ENCODE data around the gene IGHMBP2.
"Not testable (repeated sequence)": the region's sequence is repeated elsewhere in the genome, so short reads cannot be mapped to it uniquely, and the experiment has no call there.

Gene IGHMBP2

DNA sequence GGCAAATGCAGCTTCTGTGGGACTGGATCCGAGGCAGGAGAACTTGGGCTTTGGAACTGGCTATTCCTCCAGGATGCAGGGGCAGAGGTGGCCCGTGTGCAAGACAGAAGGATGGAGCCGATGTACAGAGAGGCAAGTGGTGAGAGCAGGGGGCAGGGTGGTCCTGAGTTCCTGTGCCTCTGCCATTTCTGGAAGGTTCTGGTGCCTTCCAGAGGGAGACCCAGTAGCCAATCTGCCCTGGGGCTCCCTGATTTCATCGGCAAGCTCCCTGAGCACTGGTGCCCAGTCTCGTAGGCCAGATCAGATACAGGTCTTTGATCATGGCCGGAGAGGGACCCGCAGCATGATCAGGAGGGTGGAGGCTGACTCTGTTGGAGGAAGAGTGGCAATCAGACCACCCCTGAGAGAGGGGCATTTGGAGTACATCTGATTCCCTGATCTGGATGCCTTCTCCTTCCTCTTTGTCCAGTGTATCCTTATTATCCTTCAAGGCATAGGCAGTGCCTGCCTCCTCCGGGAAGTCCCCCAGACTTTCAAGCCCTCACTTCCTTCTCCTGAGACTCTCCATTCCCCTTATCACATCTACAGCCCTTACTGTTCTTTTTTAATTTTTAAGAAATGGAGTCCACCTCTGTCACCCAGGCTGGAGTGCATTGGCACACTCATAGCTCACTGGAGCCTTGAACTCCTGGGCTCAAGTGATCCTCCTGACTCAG, 67.4 kb downstream of the IGHMBP2 start:
- H3K4me1 ChIP-seq (ENCODE audit: insufficient read depth, low read length, severe bottlenecking): no peaks in the 10 kb centered on the region
- no peak overlapping the region for H2AFZ ChIP-seq (ENCODE audit: low read length)
- H3K27ac ChIP-seq (ENCODE audit: low read depth, low read length, poor library complexity, severe bottlenecking): no peak overlapping the region
- no peaks in the 10 kb centered on the region for H3K36me3 ChIP-seq (ENCODE audit: insufficient read depth, low read length)
- no peaks in the 10 kb centered on the region for H3K79me2 ChIP-seq (ENCODE audit: insufficient read depth, low read length)
- no peaks in the 10 kb centered on the region for H3K9me2 ChIP-seq (ENCODE audit: low read depth, low read length)
- H3F3A ChIP-seq (ENCODE audit: insufficient read depth, low read length): no peaks in the 10 kb centered on the region
- no peak overlapping the region for H3K9ac ChIP-seq (ENCODE audit: low read length)
- peaks cover 4% of the 10 kb centered on the region; the same call in 1 of the 2 replicates for H3K27me3 ChIP-seq (ENCODE audit: insufficient read depth, low read length)
- H3K9me3 ChIP-seq (ENCODE audit: low read length): no peaks in the 10 kb centered on the region
- no peaks in the 10 kb centered on the region for H4K20me1 ChIP-seq (ENCODE audit: insufficient read depth, low read length)
- no peak overlapping the region for H3K4me2 ChIP-seq (ENCODE audit: low read length)
- TF ChIP-seq CTCF (IDR thresholded peaks at IDR 0.05; ENCODE audit: low read length): no peak
- no peak for TF ChIP-seq EZH2 (IDR thresholded peaks at IDR 0.05; ENCODE audit: borderline replicate concordance, low read length)
- no peak overlapping the region for H3K4me3 ChIP-seq (ENCODE audit: low read depth, low read length, poor library complexity, severe bottlenecking)

DNA sequence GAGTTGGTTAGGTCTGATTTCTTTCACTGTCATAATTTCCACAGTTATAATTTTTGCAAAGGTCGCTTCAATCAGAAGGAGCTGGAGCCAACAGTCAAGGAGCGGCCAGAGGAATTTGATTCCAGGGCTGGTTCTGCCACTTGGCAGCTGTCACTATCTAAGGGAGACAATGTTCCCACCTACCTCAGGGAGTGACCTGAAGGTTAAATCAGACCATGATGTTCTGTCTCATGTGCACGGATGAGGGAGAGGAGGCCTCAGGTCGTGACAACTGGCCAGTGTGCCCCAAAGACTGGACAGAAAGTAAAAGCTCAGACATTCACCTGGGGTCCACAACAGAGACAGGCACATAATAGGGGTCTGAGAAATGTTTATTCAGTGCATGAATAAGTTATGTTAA, 69.5 kb downstream of the IGHMBP2 start:
- TF ChIP-seq CTCF (IDR thresholded peaks at IDR 0.05; ENCODE audit: low read length) (no peak), EZH2 (IDR thresholded peaks at IDR 0.05; ENCODE audit: borderline replicate concordance, low read length) (no peak)
- peaks cover 9% of the 10 kb centered on the region for H3K27me3 ChIP-seq (ENCODE audit: insufficient read depth, low read length)

DNA sequence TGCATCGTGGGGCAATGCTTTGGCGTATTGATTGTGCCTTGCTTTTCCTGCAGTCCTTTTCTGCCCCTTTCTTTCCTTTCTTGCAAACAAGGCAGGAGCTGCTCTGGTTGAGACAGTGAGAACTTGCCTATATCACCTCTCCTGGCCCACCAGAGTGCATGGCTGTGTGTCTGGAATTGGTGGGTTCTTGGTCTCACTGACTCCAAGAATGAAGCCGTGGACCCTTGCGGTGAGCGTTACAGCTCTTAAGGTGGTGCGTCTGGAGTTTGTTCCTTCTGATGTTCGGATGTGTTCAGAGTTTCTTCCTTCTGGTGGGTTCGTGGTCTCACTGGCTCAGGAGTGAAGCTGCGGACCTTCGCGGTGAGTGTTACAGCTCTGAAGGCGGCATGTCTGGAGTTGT, 70.0 kb downstream of the IGHMBP2 start:
- not testable (repeated sequence) for H3K9me2 ChIP-seq (ENCODE audit: low read depth, low read length); H2AFZ ChIP-seq (ENCODE audit: low read length); H4K20me1 ChIP-seq (ENCODE audit: insufficient read depth, low read length); H3K27me3 ChIP-seq (ENCODE audit: insufficient read depth, low read length); H3K4me3 ChIP-seq (ENCODE audit: low read depth, low read length, poor library complexity, severe bottlenecking); H3K36me3 ChIP-seq (ENCODE audit: insufficient read depth, low read length); H3K4me2 ChIP-seq (ENCODE audit: low read length); H3K27ac ChIP-seq (ENCODE audit: low read depth, low read length, poor library complexity, severe bottlenecking); H3F3A ChIP-seq (ENCODE audit: insufficient read depth, low read length); H3K79me2 ChIP-seq (ENCODE audit: insufficient read depth, low read length); H3K4me1 ChIP-seq (ENCODE audit: insufficient read depth, low read length, severe bottlenecking); H3K9me3 ChIP-seq (ENCODE audit: low read length); H3K9ac ChIP-seq (ENCODE audit: low read length)

More for the DNA sequence above, 69.5 kb downstream of the IGHMBP2 start:
- Histone ChIP-seq H3K79me2 (ENCODE audit: insufficient read depth, low read length) (no peaks in the 10 kb centered on the region), H3K4me2 (ENCODE audit: low read length) (no peak overlapping the region), H3K4me1 (ENCODE audit: insufficient read depth, low read length, severe bottlenecking) (no peaks in the 10 kb centered on the region), H3K4me3 (ENCODE audit: low read depth, low read length, poor library complexity, severe bottlenecking) (no peak overlapping the region), H3K27ac (ENCODE audit: low read depth, low read length, poor library complexity, severe bottlenecking) (no peak overlapping the region), H4K20me1 (ENCODE audit: insufficient read depth, low read length) (no peaks in the 10 kb centered on the region), H3K9ac (ENCODE audit: low read length) (no peak overlapping the region), H3K9me2 (ENCODE audit: low read depth, low read length) (no peaks in the 10 kb centered on the region), H2AFZ (ENCODE audit: low read length) (no peak overlapping the region), H3K36me3 (ENCODE audit: insufficient read depth, low read length) (no peaks in the 10 kb centered on the region), H3K9me3 (ENCODE audit: low read length) (no peaks in the 10 kb centered on the region), H3F3A (ENCODE audit: insufficient read depth, low read length) (no peaks in the 10 kb centered on the region)

All from OCI-LY1 (cell line).